ENCODE results near the gene LAMA2.

GRCh38 chr6:128963561-128963960 is 80.6 kb downstream of the LAMA2 start:
- TF ChIP-seq CTCF (IDR thresholded peaks at IDR 0.05; ENCODE audit: low read length) = no peak
- no peak for TF ChIP-seq EZH2 (optimal IDR thresholded peaks at IDR 0.05; ENCODE audit: low read depth, low read length)
- TF ChIP-seq EZH2phosphoT487 (IDR thresholded peaks at IDR 0.05; ENCODE audit: low read length) = no peak
